SK-N-SH (cell line): Measurements from ENCODE around the gene NCKAP5. TPM values are rescaled to one million over a fixed set of nuclear protein-coding genes. Genes with fewer than 3 reads are reported as not detected.

Source experiments
- CTCF ChIA-PET: fragments of 300-600, 350-600 bp; formaldehyde crosslinking; extraction: SDS; loops from one replicate; lab custom pipeline; 2021; lab: Yijun Ruan, JAX
- POLR2A ChIA-PET: fragments of 350-600 bp; sonication (Branson Sonifier 250); formaldehyde crosslinking; extraction: SDS; loops from one replicate; lab custom pipeline; 2020; ENCODE audit warnings: antibody characterized with exemption, inconsistent platforms; lab: Yijun Ruan, JAX
- DNase-seq: peaks from one replicate; pipeline ENCODE4 v3.0.0; 2012
- H2AFZ ChIP-seq: fragments of 200-600 bp; sonication (generic); 2 replicates; pipeline ENCODE4 v1.8.1; 2016; ENCODE audit warnings: antibody characterized with exemption, mild to moderate bottlenecking, low read depth
- H3F3A ChIP-seq: fragments of 200-600 bp; sonication (generic); replicated peaks from 2 replicates; pipeline ENCODE3; 2016; ENCODE audit warnings: antibody characterized with exemption, mild to moderate bottlenecking; ENCODE audit not compliant: insufficient read depth
- H3K27ac ChIP-seq, 2 experiments: fragments of 200-500 bp in 1 of 2; fragments of 200-600 bp in 1 of 2; sonication (Bioruptor generic) in 1 of 2; sonication (generic), shearing (Covaris generic) in 1 of 2; 2 replicates each; pipeline versions ENCODE4 v1.5.1 to v1.6.1; 2014 to 2016; ENCODE audit warnings: low read depth in 2 of 2, inconsistent platforms in 1 of 2, low read length in 1 of 2, mild to moderate bottlenecking in 1 of 2, mixed read lengths in 1 of 2
- H3K27me3 ChIP-seq: fragments of 200-600 bp; sonication (generic), shearing (Covaris generic); 2 replicates; pipeline ENCODE4 v1.6.1; 2016; ENCODE audit warnings: mixed run types; ENCODE audit not compliant: insufficient read depth
- H3K36me3 ChIP-seq, 2 experiments: fragments of 200-500 bp in 1 of 2; fragments of 200-600 bp in 1 of 2; sonication (Bioruptor generic) in 1 of 2; sonication (generic) in 1 of 2; replicated peaks in 1 of 2; 2 replicates each; pipeline versions ENCODE3 to v1.5.1; 2014 to 2016; ENCODE audit warnings: low read length in 1 of 2, mild to moderate bottlenecking in 1 of 2; ENCODE audit not compliant: insufficient read depth in 2 of 2, control insufficient read depth in 1 of 2
- H3K4me1 ChIP-seq, 2 experiments: fragments of 200-500 bp in 1 of 2; fragments of 200-600 bp in 1 of 2; sonication (Bioruptor generic) in 1 of 2; sonication (generic), shearing (Covaris generic) in 1 of 2; 2 replicates each; pipeline versions ENCODE4 v1.5.1 to v1.6.1; 2014 to 2016; ENCODE audit warnings: low read depth in 1 of 2, low read length in 1 of 2, mixed run types in 1 of 2; ENCODE audit not compliant: insufficient read depth in 2 of 2, control insufficient read depth in 1 of 2
- H3K4me2 ChIP-seq: fragments of 200-600 bp; sonication (generic), shearing (Covaris generic); 2 replicates; pipeline ENCODE4 v1.6.1; 2017; ENCODE audit warnings: mixed run types
- H3K4me3 ChIP-seq, 2 experiments: fragments of 200-500 bp in 1 of 2; fragments of 200-600 bp in 1 of 2; sonication (Bioruptor generic) in 1 of 2; sonication (generic), shearing (Covaris generic) in 1 of 2; 2 replicates each; pipeline versions ENCODE4 v1.5.1 to v1.8.1; 2014 to 2016; ENCODE audit warnings: low read depth in 2 of 2, inconsistent platforms in 1 of 2, low read length in 1 of 2, mild to moderate bottlenecking in 1 of 2, mixed read lengths in 1 of 2, moderate library complexity in 1 of 2
- H3K79me2 ChIP-seq: fragments of 200-600 bp; sonication (generic); 2 replicates; pipeline ENCODE4 v1.8.1; 2017; ENCODE audit warnings: mild to moderate bottlenecking; ENCODE audit not compliant: insufficient read depth
- H3K9ac ChIP-seq: fragments of 200-600 bp; sonication (generic); 2 replicates; pipeline ENCODE4 v1.6.1; 2017; ENCODE audit warnings: mixed run types
- H3K9me2 ChIP-seq: fragments of 200-600 bp; sonication (generic); 2 replicates; pipeline ENCODE4 v1.6.1; 2017; ENCODE audit warnings: mixed run types
- H3K9me3 ChIP-seq: fragments of 200-600 bp; sonication (generic); 2 replicates; pipeline ENCODE4 v1.6.1; 2017; ENCODE audit warnings: mixed run types, mild to moderate bottlenecking, moderate library complexity
- H4K20me1 ChIP-seq: fragments of 200-600 bp; sonication (generic); 2 replicates; pipeline ENCODE4 v1.6.1; 2017; ENCODE audit warnings: mild to moderate bottlenecking, mixed run types; ENCODE audit not compliant: insufficient read depth
- CHD2 ChIP-seq: fragments of 150-350 bp; IDR thresholded peaks from 2 replicates; pipeline ENCODE4 v1.6.1; 2018; ENCODE audit warnings: low read length; ENCODE audit not compliant: partially characterized antibody
- EZH2phosphoT487 ChIP-seq: fragments of 200-600 bp; sonication (generic); IDR thresholded peaks from 2 replicates; pipeline ENCODE4 v1.6.1; 2017; ENCODE audit warnings: low read depth, mixed run types, mild to moderate bottlenecking, antibody characterized with exemption, moderate library complexity, borderline replicate concordance
- FOXJ3 ChIP-seq: sonication (generic); formaldehyde crosslinking; IDR thresholded peaks from 2 replicates; pipeline ENCODE4 v1.5.1; 2020; ENCODE audit warnings: mild to moderate bottlenecking, missing genetic modification reagents
- IRF3 ChIP-seq: fragments of 150-350 bp; IDR thresholded peaks from 2 replicates; pipeline ENCODE4 v1.6.1; 2016; ENCODE audit warnings: mild to moderate bottlenecking, low read depth, low read length
- JUND ChIP-seq: IDR thresholded peaks from 2 replicates; pipeline ENCODE4 v1.4.0; 2012
- MEF2A ChIP-seq: IDR thresholded peaks from 2 replicates; pipeline ENCODE4 v1.4.0; 2012; ENCODE audit warnings: low read depth, borderline replicate concordance
- POLR2AphosphoS5 ChIP-seq: IDR thresholded peaks from 2 replicates; pipeline ENCODE4 v1.6.1; 2012; ENCODE audit warnings: low read depth, low read length
- RAD21 ChIP-seq: IDR thresholded peaks from 2 replicates; pipeline ENCODE4 v1.6.1; 2012; ENCODE audit warnings: mild to moderate bottlenecking, low read length
- RFX5 ChIP-seq: IDR thresholded peaks from 2 replicates; pipeline ENCODE4 v1.6.1; 2012; ENCODE audit warnings: mild to moderate bottlenecking, improper control_type of control experiment, low read length
- RXRA ChIP-seq: IDR thresholded peaks from 2 replicates; pipeline ENCODE4 v1.4.0; 2012; ENCODE audit warnings: low read depth, mild to moderate bottlenecking, borderline replicate concordance
- SIN3A ChIP-seq: IDR thresholded peaks from 2 replicates; pipeline ENCODE4 v1.6.1; 2012; ENCODE audit warnings: low read depth, mild to moderate bottlenecking, low read length, moderate library complexity, borderline replicate concordance
- SMC3 ChIP-seq: IDR thresholded peaks from 2 replicates; pipeline ENCODE4 v1.6.1; 2012; ENCODE audit warnings: low read depth, low read length, improper control_type of control experiment
- TAF1 ChIP-seq: IDR thresholded peaks from 2 replicates; pipeline ENCODE4 v1.6.1; 2012; ENCODE audit warnings: low read depth, mild to moderate bottlenecking, low read length, moderate library complexity, borderline replicate concordance
- USF2 ChIP-seq: fragments of 150-350 bp; IDR thresholded peaks from 2 replicates; pipeline ENCODE4 v1.6.1; 2017; ENCODE audit warnings: antibody characterized with exemption, low read length, low read depth, borderline replicate concordance
- YY1 ChIP-seq: IDR thresholded peaks from 2 replicates; pipeline ENCODE4 v1.4.0; 2012; ENCODE audit warnings: low read depth, mild to moderate bottlenecking
- ZBTB33 ChIP-seq: IDR thresholded peaks from 2 replicates; pipeline ENCODE4 v1.4.0; 2012; ENCODE audit warnings: low read depth, borderline replicate concordance
- polyA plus RNA-seq, 3 experiments: library from polyadenylated mRNA; depleted of rRNA; stranded (reverse); fragments of >200 nt; gene quantifications; 2 replicates each; pipeline ENCODE4 v1.2.3, GENCODE V29; 2012
- TF ChIP-seq, protein P1 (sequence below): IDR thresholded peaks from 2 replicates; pipeline ENCODE4 v1.6.1; 2012; ENCODE audit warnings: mild to moderate bottlenecking, low read depth, low read length, moderate library complexity
- TF ChIP-seq, protein P2 (sequence below): fragments of 200-600 bp; sonication (generic); IDR thresholded peaks from 2 replicates; pipeline ENCODE4 v1.6.1; 2017; ENCODE audit warnings: antibody characterized with exemption, mild to moderate bottlenecking, moderate library complexity

NCKAP5 gene
- polyA plus RNA-seq, 1 of the 3 experiments (the other 2 are of a cell fraction), result 0.02 TPM

DNA sequence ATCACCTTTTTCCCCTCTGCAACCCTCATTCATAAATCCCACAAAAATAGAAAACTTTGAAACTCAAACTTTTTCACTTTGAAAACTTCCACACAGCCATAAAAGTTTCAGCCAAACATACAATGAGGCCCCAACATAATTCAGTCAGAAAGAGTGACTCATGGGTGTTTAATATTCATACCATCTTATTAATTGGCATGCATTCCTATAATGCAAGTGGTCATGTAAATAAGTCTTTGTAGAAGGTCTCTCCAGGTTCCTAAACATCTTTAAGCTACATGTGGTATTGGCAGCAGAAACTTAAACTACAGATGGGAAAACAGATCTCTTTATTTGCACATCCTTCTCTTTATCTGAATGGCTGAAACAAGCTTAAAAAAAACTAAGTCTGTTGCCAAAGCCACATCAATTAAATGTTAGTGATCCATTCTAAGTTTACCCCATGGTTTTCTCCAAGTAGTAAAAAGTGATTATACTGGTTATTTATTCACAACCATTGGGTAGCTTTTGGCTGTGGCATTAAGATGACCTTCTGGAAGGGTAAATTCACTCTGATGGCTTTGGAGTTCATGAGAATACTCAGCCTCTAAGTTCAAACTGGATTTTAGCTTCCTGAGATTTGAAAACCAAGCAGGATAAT lies 828.1 kb downstream of the NCKAP5 start:
- Histone ChIP-seq H3K9me2 (no peaks in the 10 kb centered on the region), H3F3A (no peaks in the 10 kb centered on the region), H3K9me3 (no peaks in the 10 kb centered on the region), H3K79me2 (no peaks in the 10 kb centered on the region), H3K4me3 (no peak overlapping the region), H4K20me1 (no peaks in the 10 kb centered on the region), H3K4me2 (no peak overlapping the region), H3K4me1 (no peaks in the 10 kb centered on the region), H3K27me3 (no peaks in the 10 kb centered on the region), H3K9ac (no peak overlapping the region), H3K27ac (no peak overlapping the region), H2AFZ (no peak overlapping the region), H3K36me3 (no peaks in the 10 kb centered on the region)
- CTCF ChIA-PET, result interaction anchor here (0.8 kb wide), 1 partner anchor 14 kb away, joined by 3 read pairs; no protein-coding TSS in a partner anchor
- TF ChIP-seq SMC3 (no peak), CHD2 (no peak), RFX5 (no peak), EZH2phosphoT487 (no peak), TAF1 (no peak), MEF2A (no peak), FOXJ3 (no peak), SIN3A (no peak), USF2 (no peak), IRF3 (no peak), YY1 (no peak), POLR2AphosphoS5 (no peak), RAD21 (no peak), RXRA (no peak), ZBTB33 (no peak), JUND (no peak)
- TF ChIP-seq, protein P1, sequence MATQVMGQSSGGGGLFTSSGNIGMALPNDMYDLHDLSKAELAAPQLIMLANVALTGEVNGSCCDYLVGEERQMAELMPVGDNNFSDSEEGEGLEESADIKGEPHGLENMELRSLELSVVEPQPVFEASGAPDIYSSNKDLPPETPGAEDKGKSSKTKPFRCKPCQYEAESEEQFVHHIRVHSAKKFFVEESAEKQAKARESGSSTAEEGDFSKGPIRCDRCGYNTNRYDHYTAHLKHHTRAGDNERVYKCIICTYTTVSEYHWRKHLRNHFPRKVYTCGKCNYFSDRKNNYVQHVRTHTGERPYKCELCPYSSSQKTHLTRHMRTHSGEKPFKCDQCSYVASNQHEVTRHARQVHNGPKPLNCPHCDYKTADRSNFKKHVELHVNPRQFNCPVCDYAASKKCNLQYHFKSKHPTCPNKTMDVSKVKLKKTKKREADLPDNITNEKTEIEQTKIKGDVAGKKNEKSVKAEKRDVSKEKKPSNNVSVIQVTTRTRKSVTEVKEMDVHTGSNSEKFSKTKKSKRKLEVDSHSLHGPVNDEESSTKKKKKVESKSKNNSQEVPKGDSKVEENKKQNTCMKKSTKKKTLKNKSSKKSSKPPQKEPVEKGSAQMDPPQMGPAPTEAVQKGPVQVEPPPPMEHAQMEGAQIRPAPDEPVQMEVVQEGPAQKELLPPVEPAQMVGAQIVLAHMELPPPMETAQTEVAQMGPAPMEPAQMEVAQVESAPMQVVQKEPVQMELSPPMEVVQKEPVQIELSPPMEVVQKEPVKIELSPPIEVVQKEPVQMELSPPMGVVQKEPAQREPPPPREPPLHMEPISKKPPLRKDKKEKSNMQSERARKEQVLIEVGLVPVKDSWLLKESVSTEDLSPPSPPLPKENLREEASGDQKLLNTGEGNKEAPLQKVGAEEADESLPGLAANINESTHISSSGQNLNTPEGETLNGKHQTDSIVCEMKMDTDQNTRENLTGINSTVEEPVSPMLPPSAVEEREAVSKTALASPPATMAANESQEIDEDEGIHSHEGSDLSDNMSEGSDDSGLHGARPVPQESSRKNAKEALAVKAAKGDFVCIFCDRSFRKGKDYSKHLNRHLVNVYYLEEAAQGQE, result no peak
- TF ChIP-seq, protein P2, sequence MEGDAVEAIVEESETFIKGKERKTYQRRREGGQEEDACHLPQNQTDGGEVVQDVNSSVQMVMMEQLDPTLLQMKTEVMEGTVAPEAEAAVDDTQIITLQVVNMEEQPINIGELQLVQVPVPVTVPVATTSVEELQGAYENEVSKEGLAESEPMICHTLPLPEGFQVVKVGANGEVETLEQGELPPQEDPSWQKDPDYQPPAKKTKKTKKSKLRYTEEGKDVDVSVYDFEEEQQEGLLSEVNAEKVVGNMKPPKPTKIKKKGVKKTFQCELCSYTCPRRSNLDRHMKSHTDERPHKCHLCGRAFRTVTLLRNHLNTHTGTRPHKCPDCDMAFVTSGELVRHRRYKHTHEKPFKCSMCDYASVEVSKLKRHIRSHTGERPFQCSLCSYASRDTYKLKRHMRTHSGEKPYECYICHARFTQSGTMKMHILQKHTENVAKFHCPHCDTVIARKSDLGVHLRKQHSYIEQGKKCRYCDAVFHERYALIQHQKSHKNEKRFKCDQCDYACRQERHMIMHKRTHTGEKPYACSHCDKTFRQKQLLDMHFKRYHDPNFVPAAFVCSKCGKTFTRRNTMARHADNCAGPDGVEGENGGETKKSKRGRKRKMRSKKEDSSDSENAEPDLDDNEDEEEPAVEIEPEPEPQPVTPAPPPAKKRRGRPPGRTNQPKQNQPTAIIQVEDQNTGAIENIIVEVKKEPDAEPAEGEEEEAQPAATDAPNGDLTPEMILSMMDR, result no peak
- POLR2A ChIA-PET, result no interaction called here
- DNase-seq, result no peak
